Body of pancreas (tissue), 4 donors: ENCODE data around the gene FAM228B.

Source experiments
- CTCF ChIP-seq, 7 experiments: fragments of 450-650 bp in 4 of 7; fragments of 200-600 bp in 3 of 7; sonication (generic) in 3 of 7; IDR thresholded peaks; one replicate each; pipeline ENCODE4 v1.5.1; 2016 to 2019; ENCODE audit warnings: antibody characterized with exemption in 7 of 7
- POLR2A ChIP-seq, 3 donors: fragments of 450-650 bp; IDR thresholded peaks; one replicate each; pipeline ENCODE4 v1.6.1; 2016; ENCODE audit warnings: antibody characterized with exemption in 3 of 3, mild to moderate bottlenecking in 2 of 3

- TF ChIP-seq CTCF (IDR thresholded peaks at IDR 0.05) (no peak), POLR2A (IDR thresholded peaks at IDR 0.05) (no peak)
Observed at GRCh38 chr2:24191156-24191555, 67.9 kb downstream of the FAM228B start.
